ENCODE results near the gene ERF.

- no peak for TF ChIP-seq EZH2 (IDR thresholded peaks at IDR 0.05; ENCODE audit: insufficient read depth, poor library complexity, severe bottlenecking)
- no peak for TF ChIP-seq EZH2phosphoT487 (IDR thresholded peaks at IDR 0.05; ENCODE audit: insufficient read depth, low read depth)
These were observed 12.8 kb downstream of the ERF start for GRCh38 chr19:42242069-42242511.

All from GM23248 (cell line).